HG03469 (cell line): Measurements from ENCODE around the gene ADGRB2.

Experiments used
- ATAC-seq: cut with Tn5 transposase; IDR thresholded peaks from one replicate; pipeline ENCODE4 v1.9.1; 2021; ENCODE audit warnings: mild to moderate bottlenecking, moderate library complexity, moderate number of reproducible peaks; ENCODE audit not compliant: unreplicated experiment

Gene ADGRB2

DNA sequence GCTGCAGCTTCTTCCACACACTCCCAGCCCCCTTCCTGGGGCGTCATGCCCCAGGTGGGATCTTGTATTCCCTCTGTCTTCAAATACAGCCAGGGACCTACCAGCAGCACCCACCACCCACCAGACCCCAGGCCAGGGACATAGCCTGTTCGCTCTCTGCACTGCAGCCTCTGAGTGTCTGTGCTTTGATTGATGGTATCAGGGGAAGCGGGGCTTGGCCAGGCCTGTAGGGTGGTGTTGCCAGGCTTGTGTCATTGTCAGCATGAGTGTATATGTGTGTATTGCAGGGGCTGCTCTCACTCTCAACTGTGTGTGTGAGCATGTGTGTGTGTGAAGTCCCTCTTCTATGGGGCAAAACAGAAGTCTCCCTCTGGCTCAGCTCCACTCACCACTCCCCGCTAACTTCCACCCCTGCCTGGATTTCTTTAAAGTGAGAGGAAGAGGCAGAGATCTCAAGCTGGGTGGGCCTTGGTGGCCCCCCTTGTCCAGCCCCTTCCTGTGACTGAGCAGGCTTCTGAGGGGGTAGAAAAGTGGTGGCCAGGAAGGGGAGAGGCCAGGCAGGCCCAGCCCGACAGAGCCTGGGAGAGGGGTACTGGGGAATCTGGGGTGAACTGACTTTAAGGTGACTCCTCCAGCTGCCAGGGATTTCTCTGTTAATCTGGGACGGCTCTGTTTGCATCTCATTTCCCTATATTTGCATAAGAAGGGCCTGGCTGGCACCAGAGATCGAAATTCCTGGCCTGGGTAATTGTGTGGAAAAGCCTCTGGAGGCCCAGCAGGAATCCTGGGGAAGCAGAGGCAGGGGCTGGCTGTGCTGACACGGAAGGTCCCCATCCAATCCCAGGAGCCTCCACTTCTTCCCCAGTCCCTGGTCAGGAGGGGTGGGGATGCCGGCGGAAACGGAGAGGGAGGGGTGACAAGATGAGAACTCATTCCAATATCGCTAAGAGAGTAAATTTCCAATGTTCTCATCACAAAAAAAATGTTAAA, 18.6 kb upstream of the ADGRB2 start:
- no peak for ATAC-seq

- no peak for ATAC-seq
Measured at GRCh38 chr1:31781756-31782371, 17.7 kb upstream of the ADGRB2 start.

- ATAC-seq = no peak
Measured at GRCh38 chr1:31781138-31781755, 17.1 kb upstream of the ADGRB2 start.

DNA sequence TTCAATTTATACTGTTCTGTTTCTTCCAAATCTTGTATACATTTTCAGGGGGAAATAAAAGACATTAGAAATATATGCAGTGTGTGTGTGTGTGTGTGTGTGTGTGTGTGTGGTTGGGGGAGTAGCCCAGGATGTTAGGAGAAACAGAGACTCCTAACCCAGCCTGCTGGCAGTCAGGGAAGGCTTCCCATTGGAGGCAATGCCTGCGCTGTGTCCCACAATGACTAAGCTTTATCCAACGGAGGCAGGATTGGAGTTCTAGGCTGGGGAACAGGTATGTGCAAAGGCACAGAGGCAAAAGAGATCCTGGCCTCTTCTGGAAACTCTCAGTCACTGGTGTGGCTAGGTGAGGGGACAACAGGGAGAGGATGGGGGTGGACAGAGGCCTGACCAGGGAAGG, 16.5 kb upstream of the ADGRB2 start:
- no peak for ATAC-seq

DNA sequence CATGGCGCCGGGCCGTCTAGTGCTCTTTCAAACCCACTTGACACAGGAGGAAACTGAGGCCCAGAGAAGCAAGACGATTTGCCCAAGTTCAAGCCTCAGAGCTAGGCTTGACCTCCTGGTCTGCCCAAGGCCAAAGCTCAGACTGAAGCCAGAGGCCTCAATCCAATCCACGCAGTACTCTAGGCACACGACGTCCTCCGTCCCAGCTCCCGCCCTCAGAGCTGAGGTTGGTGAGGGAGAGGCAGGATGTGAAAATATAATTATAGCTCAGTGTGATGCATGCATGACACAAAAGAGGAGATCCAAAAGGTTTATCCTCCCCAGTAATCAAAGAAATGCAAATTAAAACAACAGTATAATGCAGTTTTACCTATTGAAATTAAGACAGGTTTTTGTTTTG, 15.5 kb upstream of the ADGRB2 start:
- no peak for ATAC-seq

DNA sequence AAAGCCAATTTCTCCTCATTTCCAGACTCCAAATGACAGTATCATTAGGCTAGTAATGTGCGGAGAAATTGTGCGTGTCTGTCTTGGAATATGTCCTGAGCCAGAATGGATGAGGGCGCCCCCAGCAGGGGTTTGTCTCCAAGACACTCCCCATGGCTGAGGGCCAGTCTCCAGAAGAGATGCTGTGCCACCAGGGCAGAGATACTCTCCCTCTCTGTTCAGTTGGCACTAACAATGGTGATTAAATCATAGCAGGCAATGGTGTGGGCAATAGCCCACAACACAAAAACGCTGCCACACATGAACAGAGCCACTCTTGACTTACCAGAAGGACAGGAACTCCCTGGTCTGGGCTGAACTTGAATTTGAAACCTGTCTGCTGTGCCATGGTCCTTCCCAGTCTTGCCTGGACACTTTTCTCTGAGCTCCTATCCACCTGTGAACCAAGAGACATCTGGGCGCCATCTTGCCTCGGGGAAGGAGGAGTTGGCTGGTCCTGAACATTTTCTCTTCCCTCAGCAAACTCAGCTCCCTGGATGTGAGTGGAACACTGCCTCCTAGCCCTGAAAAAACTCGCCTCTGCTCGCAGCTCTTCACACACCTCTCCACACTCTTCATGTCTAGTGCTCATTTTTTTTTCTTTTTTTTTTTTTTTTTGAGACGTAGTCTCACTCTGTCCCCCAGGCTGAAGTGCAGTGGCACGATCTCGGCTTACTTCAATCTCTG, 14.8 kb upstream of the ADGRB2 start:
- ATAC-seq = no peak

DNA sequence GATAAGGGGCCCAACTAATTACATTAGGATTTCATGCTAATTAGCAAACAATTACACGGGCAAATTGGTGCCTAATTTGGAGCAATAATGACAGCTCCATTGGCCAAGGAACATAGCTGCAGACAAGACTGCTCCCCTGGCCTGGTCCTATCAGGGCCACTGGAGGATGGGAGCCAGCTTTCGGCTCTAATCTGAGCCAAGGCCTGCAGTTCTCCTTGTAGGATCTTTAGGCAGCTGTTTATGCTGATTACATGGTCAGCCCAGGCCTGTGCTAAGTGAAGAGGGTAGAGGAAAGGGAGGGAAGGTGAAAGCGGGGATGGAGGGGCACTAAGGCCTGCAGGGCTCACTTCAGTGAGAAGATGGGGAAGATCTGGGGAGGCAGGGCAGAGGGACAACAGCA, 12.4 kb upstream of the ADGRB2 start:
- ATAC-seq = no peak

DNA sequence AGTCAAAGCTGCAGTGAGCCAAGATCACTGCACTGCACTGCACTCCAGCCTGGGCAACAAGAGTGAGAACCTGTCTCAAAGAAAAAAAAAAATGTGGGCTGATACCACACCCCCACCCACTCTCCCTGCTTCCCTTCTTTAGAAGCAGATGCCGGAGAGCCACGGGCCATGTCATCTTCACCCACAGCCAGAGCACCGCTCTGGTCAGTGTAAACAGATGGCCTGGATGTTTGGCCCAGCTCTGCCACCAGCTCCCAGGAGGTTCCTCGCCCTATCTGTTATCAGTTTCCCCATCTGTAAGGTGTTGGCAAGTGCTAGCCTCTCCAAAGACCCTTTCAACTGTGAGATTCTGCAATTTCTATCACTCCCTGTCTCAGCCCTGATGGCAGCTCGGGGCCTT, 11.9 kb upstream of the ADGRB2 start:
- ATAC-seq = no peak

DNA sequence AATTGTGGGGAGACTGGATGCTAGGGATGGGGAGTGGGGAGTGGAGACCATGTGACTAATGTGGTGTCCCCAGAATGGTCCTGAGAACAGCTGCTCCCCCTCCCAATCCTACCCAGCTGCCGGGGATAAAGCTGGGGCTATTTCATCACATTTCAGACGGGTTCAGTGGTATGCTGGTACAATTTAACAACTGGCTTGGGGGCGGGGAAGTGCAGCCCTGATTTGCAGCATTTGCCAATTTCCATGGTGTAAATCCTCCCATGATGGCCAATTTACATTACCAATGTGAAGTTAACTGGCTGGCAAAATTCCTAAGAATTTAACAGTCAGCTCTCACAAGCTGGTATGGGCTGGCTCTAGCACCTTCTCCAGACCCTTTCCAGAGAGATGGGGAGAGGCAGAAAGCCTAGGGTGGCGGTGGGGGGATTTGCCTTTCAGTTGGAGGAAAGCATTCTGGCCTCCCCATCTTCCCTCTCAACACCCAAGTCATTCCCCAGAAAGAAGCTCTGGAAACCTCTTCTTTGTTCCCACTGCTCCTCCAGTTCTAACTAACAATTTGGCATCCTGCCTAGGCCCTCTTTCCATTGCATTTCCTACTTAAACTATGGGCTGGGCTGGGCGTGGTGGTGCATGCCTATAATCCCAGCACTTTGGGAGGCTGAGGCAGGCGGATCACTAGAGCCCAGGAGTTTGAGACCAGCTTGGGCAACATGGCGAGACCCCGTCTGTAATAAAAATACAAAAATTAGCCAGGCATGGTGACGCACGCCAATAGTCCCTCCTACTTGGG, 11.3 kb upstream of the ADGRB2 start:
- no peak for ATAC-seq

- ATAC-seq = no peak
Measured at GRCh38 chr1:31774495-31774894, 10.4 kb upstream of the ADGRB2 start.

GRCh38 chr1:31773861-31774260, 9.7 kb upstream of the ADGRB2 start:
- no peak for ATAC-seq

GRCh38 chr1:31772669-31773248, 8.6 kb upstream of the ADGRB2 start:
- ATAC-seq = no peak

GRCh38 chr1:31771891-31772668, 7.9 kb upstream of the ADGRB2 start:
- no peak for ATAC-seq

GRCh38 chr1:31769720-31770390, 5.7 kb upstream of the ADGRB2 start:
- no peak for ATAC-seq

DNA sequence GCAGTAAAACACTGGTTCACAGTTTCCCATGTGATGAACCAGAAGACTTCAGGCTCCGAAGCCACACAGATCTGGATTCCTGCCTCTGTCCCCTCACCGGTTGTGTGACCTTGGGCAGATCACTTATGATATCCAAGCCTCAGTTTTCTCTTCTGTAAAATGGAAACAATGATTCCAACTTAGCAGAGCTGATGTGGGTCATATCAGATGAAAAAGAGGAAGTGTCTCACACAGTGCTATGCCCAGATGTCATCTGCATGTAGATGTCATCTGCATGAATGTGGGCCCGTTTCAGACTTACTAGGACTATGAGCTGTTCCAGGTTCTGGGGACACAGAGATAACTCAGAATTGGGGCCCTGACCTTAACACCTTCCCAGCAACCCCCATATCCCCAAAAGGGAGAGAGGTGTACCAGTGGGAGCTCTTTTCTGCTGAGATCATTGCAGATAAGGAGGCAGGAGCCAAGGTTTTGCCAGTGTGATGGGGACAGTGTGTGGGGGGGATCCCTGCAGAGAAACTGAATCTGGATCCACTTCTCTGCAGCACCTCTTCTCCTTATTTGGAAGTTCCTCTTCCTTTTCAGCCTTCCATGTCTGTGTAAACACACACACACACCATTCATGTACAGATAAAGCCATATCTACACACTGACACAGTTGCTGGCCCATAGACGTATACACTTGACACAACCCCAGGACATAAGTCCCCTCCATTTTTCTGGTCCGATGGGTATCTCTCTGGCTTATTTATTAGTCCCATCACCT, 5.0 kb upstream of the ADGRB2 start:
- no peak for ATAC-seq

DNA sequence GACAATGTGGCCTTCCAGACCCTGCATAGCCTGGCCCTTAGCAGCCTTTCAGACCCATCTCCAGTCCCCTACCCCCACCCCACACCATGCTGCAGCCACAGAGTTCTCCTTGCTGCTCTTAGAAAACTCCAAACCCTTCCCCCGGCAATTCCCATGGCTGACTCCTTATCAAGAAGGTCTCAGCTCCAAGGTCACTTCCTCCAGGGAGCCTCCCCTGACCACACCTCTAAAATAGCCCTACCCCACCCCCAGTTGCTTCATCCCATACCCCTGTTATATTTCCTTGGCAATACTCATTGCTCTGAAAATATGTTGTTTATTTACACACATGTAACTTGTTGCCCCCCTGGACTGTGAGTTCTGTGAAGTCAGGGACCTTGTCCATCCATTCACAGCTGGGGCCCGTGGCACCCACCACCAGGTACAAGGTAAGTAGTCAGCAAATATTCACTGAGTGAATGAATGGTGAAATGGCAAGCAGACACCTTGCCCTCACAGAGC, 4.3 kb upstream of the ADGRB2 start:
- no peak for ATAC-seq

GRCh38 chr1:31767225-31767624, 3.1 kb upstream of the ADGRB2 start:
- ATAC-seq = no peak

GRCh38 chr1:31765516-31765915, 1.4 kb upstream of the ADGRB2 start:
- no peak for ATAC-seq
